Measurements from ENCODE around the gene GDPD3. TPM values are rescaled to one million over a fixed set of nuclear protein-coding genes. Genes with fewer than 3 reads are reported as not detected.

GDPD3 gene
- total RNA-seq, 1 experiment from 2014 or later = 3.8 TPM

DNA sequence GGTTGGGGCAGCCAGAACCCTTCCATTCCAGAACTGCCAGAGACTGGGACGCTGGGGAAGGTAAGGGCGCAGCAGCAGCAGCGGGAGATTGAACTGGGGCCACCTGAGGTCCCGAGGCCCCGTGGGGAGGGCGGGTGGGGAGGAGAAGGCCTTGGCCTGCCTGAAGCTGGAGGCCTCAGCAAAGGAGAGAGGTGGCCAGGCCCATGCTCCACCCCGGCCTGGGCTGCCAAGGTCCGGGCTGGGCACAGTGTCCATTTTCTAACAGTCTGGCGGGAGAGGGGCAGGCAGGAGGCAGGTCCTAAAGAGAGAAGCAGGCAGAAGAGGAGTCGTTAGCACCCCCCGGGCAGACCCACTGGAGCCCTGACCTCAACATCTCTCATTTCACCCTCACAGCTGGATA lies 1.1 kb upstream of the GDPD3 start:
- no peak overlapping the region for H2BK5ac ChIP-seq (ENCODE audit: insufficient read length, low read length)
- no peaks in the 10 kb centered on the region for H3K79me2 ChIP-seq (ENCODE audit: insufficient read depth, low read length)
- H3K27ac Mint-ChIP-seq = no peak overlapping the region
- H3K23me2 ChIP-seq (ENCODE audit: insufficient read length, low read depth, low read length, poor library complexity, severe bottlenecking) = no peaks in the 10 kb centered on the region
- H3K4ac ChIP-seq (ENCODE audit: low read depth, low read length) = no peak overlapping the region
- no peak overlapping the region for H4K5ac ChIP-seq (ENCODE audit: insufficient read length, low read depth, low read length)
- H3K27me3 Mint-ChIP-seq (ENCODE audit: low read depth) = no peaks in the 10 kb centered on the region; the same call in 1 of the 2 replicates
- no peak overlapping the region for H2BK15ac ChIP-seq (ENCODE audit: low read depth, low read length)
- no peak overlapping the region for H3K14ac ChIP-seq (ENCODE audit: insufficient read depth, low read length)
- no peaks in the 10 kb centered on the region for H3K9me3 ChIP-seq (ENCODE audit: control insufficient read depth, low read depth, low read length)
- H3K4me1 Mint-ChIP-seq = peaks cover 2 to 5% of the 10 kb centered on the region in 2 experiments
- H3K9me3 Mint-ChIP-seq = no peaks in the 10 kb centered on the region
- H2BK20ac ChIP-seq (ENCODE audit: low read depth, low read length, poor library complexity, severe bottlenecking) = no peak overlapping the region
- H2AK5ac ChIP-seq (ENCODE audit: insufficient read length, low read length) = no peak overlapping the region
- no peak overlapping the region for H3K56ac ChIP-seq (ENCODE audit: insufficient read length, low read depth, low read length)
- H2BK12ac ChIP-seq (ENCODE audit: insufficient read length, low read depth, low read length) = no peak overlapping the region
- H3K23ac ChIP-seq (ENCODE audit: insufficient read length, low read depth, low read length) = no peak overlapping the region
- H3K79me1 ChIP-seq (ENCODE audit: insufficient read depth, low read depth, low read length, poor library complexity, severe bottlenecking) = no peaks in the 10 kb centered on the region
- H3K36me3 Mint-ChIP-seq (ENCODE audit: insufficient read depth in 1 of 3, low read depth in 3 of 3) = peaks cover 0 to 24% (median 18%) of the 10 kb centered on the region in 3 experiments; a peak in 5 of 7 replicates
- H4K8ac ChIP-seq (replicated peaks; ENCODE audit: insufficient read length, low read depth, low read length) = no peak overlapping the region
- no peak overlapping the region for H2BK120ac ChIP-seq (ENCODE audit: low read depth, low read length, poor library complexity, severe bottlenecking)
- H3K27ac ChIP-seq (ENCODE audit: insufficient read length, low read depth, low read length) = no peak overlapping the region
- no peak overlapping the region for H4K91ac ChIP-seq (ENCODE audit: insufficient read length, low read depth, low read length)
- WGBS (ENCODE audit: extremely low coverage, insufficient read length, low lambda C conversion rate) = no CpG with 5 or more reads among the region's 11 CpGs
- H2AFZ ChIP-seq (ENCODE audit: low read length) = no peak overlapping the region
- H3K9ac ChIP-seq (ENCODE audit: extremely low read depth, insufficient read length, low read length) = no peak overlapping the region
- H4K20me1 ChIP-seq (ENCODE audit: control insufficient read depth, insufficient read depth, insufficient read length) = no peaks in the 10 kb centered on the region
- TF ChIP-seq, protein P1, sequence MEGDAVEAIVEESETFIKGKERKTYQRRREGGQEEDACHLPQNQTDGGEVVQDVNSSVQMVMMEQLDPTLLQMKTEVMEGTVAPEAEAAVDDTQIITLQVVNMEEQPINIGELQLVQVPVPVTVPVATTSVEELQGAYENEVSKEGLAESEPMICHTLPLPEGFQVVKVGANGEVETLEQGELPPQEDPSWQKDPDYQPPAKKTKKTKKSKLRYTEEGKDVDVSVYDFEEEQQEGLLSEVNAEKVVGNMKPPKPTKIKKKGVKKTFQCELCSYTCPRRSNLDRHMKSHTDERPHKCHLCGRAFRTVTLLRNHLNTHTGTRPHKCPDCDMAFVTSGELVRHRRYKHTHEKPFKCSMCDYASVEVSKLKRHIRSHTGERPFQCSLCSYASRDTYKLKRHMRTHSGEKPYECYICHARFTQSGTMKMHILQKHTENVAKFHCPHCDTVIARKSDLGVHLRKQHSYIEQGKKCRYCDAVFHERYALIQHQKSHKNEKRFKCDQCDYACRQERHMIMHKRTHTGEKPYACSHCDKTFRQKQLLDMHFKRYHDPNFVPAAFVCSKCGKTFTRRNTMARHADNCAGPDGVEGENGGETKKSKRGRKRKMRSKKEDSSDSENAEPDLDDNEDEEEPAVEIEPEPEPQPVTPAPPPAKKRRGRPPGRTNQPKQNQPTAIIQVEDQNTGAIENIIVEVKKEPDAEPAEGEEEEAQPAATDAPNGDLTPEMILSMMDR (conservative IDR thresholded peaks at IDR 0.05) = no peak
- H3K18ac ChIP-seq (ENCODE audit: insufficient read length, low read depth, low read length) = no peak overlapping the region
- H3K4me2 ChIP-seq (ENCODE audit: insufficient read depth, insufficient read length, low read length) = no peak overlapping the region
- no peaks in the 10 kb centered on the region for H3K4me1 ChIP-seq (ENCODE audit: insufficient read depth, low read length)
- no peak overlapping the region for H3T11ph ChIP-seq (ENCODE audit: low read length)
- no peak overlapping the region for H3K4me3 Mint-ChIP-seq
- no peak for DNase-seq
- no peaks in the 10 kb centered on the region for H3K27me3 ChIP-seq (ENCODE audit: insufficient read depth, low read length)

Measured in H9 (cell line).